Peyer's patch (tissue), 4 donors: ENCODE data around the gene GOLGA8B.
"Not testable (repeated sequence)": the region's sequence is repeated elsewhere in the genome, so short reads cannot be mapped to it uniquely, and the experiment has no call there.

ENCODE experiments used
- CTCF ChIP-seq, 6 experiments: fragments of 450-650 bp in 4 of 6; fragments of 200-600 bp in 2 of 6; sonication (generic) in 1 of 6; IDR thresholded peaks; one replicate each; pipeline ENCODE4 v1.5.1; 2017 to 2019; ENCODE audit warnings: antibody characterized with exemption in 6 of 6, mild to moderate bottlenecking in 3 of 6, moderate library complexity in 1 of 6
- POLR2A ChIP-seq, 2 donors: fragments of 450-650 bp; IDR thresholded peaks; one replicate each; pipeline ENCODE4 v1.5.1; 2017; ENCODE audit warnings: antibody characterized with exemption in 2 of 2, mild to moderate bottlenecking in 2 of 2, moderate library complexity in 2 of 2

GRCh38 chr15:34572019-34572641, 11.3 kb downstream of the GOLGA8B start:
- not testable (repeated sequence) for TF ChIP-seq POLR2A, CTCF (IDR thresholded peaks at IDR 0.05)
